Peyer's patch (tissue), 4 donors: ENCODE data around the gene EXD3. TPM values are rescaled to one million over a fixed set of nuclear protein-coding genes. Genes with fewer than 3 reads are reported as not detected.
A peak's percentile ranks its signal among the peaks of the same experiment; 100 is the strongest.

Experiments used
- DNase-seq, 3 donors: peaks; one replicate each; pipeline ENCODE4 v3.0.0-alpha.2; 2017 to 2019
- H3K27ac ChIP-seq, 4 donors: fragments of 200-600 bp; sonication (generic); one replicate each; pipeline ENCODE4 v1.5.1; 2016 to 2019
- H3K27me3 ChIP-seq, 2 donors: fragments of 200-600 bp; sonication (generic); one replicate each; pipeline ENCODE4 v1.5.1; 2019
- H3K36me3 ChIP-seq, 3 donors: fragments of 200-600 bp; sonication (generic); one replicate each; pipeline ENCODE4 v1.5.1; 2016 to 2019
- H3K4me1 ChIP-seq, 4 donors: fragments of 200-600 bp; sonication (generic); one replicate each; pipeline ENCODE4 v1.5.1; 2016 to 2019
- H3K4me3 ChIP-seq, 4 donors: fragments of 200-600 bp; sonication (generic); 1 replicate in 3 of 4; 2 replicates in 1 of 4; pipeline ENCODE4 v1.5.1; 2016 to 2019; ENCODE audit warnings: mild to moderate bottlenecking in 1 of 4
- H3K9me3 ChIP-seq, 4 donors: fragments of 200-600 bp; sonication (generic); one replicate each; pipeline ENCODE4 v1.5.1; 2016 to 2019; ENCODE audit warnings: mild to moderate bottlenecking in 1 of 4
- CTCF ChIP-seq, 6 experiments: fragments of 450-650 bp in 4 of 6; fragments of 200-600 bp in 2 of 6; sonication (generic) in 1 of 6; IDR thresholded peaks; one replicate each; pipeline ENCODE4 v1.5.1; 2017 to 2019; ENCODE audit warnings: antibody characterized with exemption in 6 of 6, mild to moderate bottlenecking in 3 of 6, moderate library complexity in 1 of 6
- POLR2A ChIP-seq, 2 donors: fragments of 450-650 bp; IDR thresholded peaks; one replicate each; pipeline ENCODE4 v1.5.1; 2017; ENCODE audit warnings: antibody characterized with exemption in 2 of 2, mild to moderate bottlenecking in 2 of 2, moderate library complexity in 2 of 2
- total RNA-seq, 4 donors: library from RNA; depleted of rRNA; stranded (reverse); fragments of >200 nt; gene quantifications; one replicate each; pipeline ENCODE4 v1.1.0, GENCODE V29; 2016

Gene EXD3
- total RNA-seq, 4 donors from 2014 or later, result 38.7 to 82.4 (median 61.6) TPM

GRCh38 chr9:137271696-137272076, 151.3 kb downstream of the EXD3 start:
- TF ChIP-seq CTCF (IDR thresholded peaks at IDR 0.05), result no peak
- TF ChIP-seq POLR2A (IDR thresholded peaks at IDR 0.05), result no peak
- Histone ChIP-seq H3K36me3 (peaks cover 0 to 29% (median 0%) of the 10 kb centered on the region in 3 donors), H3K27ac (no peak overlapping the region), H3K4me1 (peaks cover 11 to 36% (median 18%) of the 10 kb centered on the region in 4 donors), H3K9me3 (no peaks in the 10 kb centered on the region), H3K27me3 (no peaks in the 10 kb centered on the region), H3K4me3 (no peak overlapping the region)
- DNase-seq, result no peak

DNA sequence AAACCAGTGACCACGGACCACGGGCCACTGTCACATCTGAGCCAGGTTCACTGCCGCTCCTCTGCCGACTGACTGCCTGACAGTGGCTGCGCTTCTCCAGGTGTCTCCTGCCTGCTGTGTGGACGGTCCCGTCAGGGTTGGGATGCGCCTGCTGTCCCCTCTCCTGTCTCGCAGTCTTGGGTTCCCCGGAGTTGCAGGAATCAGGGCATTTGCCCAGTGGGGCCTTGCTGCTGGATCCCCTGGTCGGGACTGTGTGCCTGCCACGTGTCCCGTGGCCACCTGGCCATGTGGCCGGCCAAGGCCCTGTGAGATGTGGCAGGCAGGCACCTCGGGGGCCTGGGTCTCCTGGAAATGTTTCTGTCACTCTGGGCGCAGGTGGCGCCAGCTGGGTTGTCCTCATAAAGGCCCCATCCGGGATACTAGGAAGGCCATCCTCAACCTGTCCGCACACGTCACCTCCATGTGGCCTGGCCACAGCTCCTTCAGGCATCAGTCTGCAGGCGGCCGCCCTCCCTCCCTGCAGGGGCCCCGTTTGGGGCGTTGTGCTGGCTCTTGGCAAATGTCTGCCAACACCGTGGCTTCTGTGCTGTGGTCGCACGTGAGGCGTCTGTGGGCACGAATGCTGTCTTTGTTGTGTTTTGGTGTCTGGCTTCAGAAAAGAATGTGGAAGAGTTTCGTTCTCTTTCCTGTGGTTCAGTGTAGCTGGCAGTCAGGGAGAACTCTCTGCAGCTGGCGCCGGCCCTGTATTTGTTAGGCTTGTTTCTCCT, 151.8 kb downstream of the EXD3 start:
- no peak for TF ChIP-seq POLR2A (IDR thresholded peaks at IDR 0.05)
- TF ChIP-seq CTCF (IDR thresholded peaks at IDR 0.05), result no peak
- no peaks in the 10 kb centered on the region for H3K9me3 ChIP-seq
- peaks cover 0 to 35% (median 0%) of the 10 kb centered on the region in 3 donors for H3K36me3 ChIP-seq
- no peaks in the 10 kb centered on the region for H3K27me3 ChIP-seq
- no peak for DNase-seq
- no peak overlapping the region for H3K4me3 ChIP-seq
- no peak overlapping the region for H3K27ac ChIP-seq
- peaks cover 6 to 30% (median 13%) of the 10 kb centered on the region in 4 donors for H3K4me1 ChIP-seq

- TF ChIP-seq POLR2A (IDR thresholded peaks at IDR 0.05), result no peak
- TF ChIP-seq CTCF (IDR thresholded peaks at IDR 0.05), result no peak
- Histone ChIP-seq H3K36me3 (peaks cover 0 to 51% (median 0%) of the 10 kb centered on the region in 3 donors), H3K4me3 (peak overlapping the region in 3 of 4 donors; percentile 14 to 36 (median 20))
Observed at GRCh38 chr9:137269231-137269772, 153.7 kb downstream of the EXD3 start.

GRCh38 chr9:137268538-137269201, 154.3 kb downstream of the EXD3 start:
- H3K4me1 ChIP-seq, result peaks cover 0 to 24% (median 10%) of the 10 kb centered on the region in 4 donors
- H3K4me3 ChIP-seq, result peak overlapping the region in 3 of 4 donors; percentile 14 to 36 (median 20)
- H3K36me3 ChIP-seq, result peaks cover 0 to 58% (median 0%) of the 10 kb centered on the region in 3 donors
- TF ChIP-seq POLR2A (IDR thresholded peaks at IDR 0.05) (no peak), CTCF (IDR thresholded peaks at IDR 0.05) (no peak)
- no peak for DNase-seq
- H3K9me3 ChIP-seq, result no peaks in the 10 kb centered on the region
- H3K27ac ChIP-seq, result peak overlapping the region; percentile 50 to 66 (median 59)
- H3K27me3 ChIP-seq, result no peaks in the 10 kb centered on the region

More at GRCh38 chr9:137269231-137269772, 153.7 kb downstream of the EXD3 start:
- no peaks in the 10 kb centered on the region for H3K27me3 ChIP-seq
- H3K9me3 ChIP-seq, result no peaks in the 10 kb centered on the region
- peak in 2 of 3 donors; percentile 69 to 77 for DNase-seq
- H3K4me1 ChIP-seq, result peaks cover 3 to 24% (median 12%) of the 10 kb centered on the region in 4 donors
- peak overlapping the region; percentile 50 to 66 (median 59) for H3K27ac ChIP-seq

- Histone ChIP-seq H3K36me3 (peaks cover 0 to 57% (median 0%) of the 10 kb centered on the region in 3 donors), H3K4me1 (peaks cover 0 to 24% (median 10%) of the 10 kb centered on the region in 4 donors), H3K27ac (peak overlapping the region in 2 of 4 donors; percentile 50 to 66), H3K4me3 (peak overlapping the region in 1 of 4 donors; percentile 36), H3K27me3 (no peaks in the 10 kb centered on the region), H3K9me3 (no peaks in the 10 kb centered on the region)
- DNase-seq, result peak in 2 of 3 donors; percentile 69 to 79
- TF ChIP-seq POLR2A (IDR thresholded peaks at IDR 0.05), result no peak
- TF ChIP-seq CTCF (IDR thresholded peaks at IDR 0.05), result no peak
Observed at GRCh38 chr9:137267933-137268355, 155.0 kb downstream of the EXD3 start.
